Fibroblast of mammary gland (primary cell): ENCODE results near the gene HLA-E.
A peak's percentile ranks its signal among the peaks of the same experiment; 100 is the strongest.

Experiments
- DNase-seq: peaks from one replicate; pipeline ENCODE4 v3.0.0-alpha.2; 2010; ENCODE audit warnings: low read depth
- H3K4me3 ChIP-seq: 2 replicates; pipeline ENCODE4 v1.5.1; 2011; ENCODE audit warnings: low read depth, mild to moderate bottlenecking, low read length, moderate library complexity; ENCODE audit not compliant: control insufficient read depth
- CTCF ChIP-seq: conservative IDR thresholded peaks from 2 replicates; pipeline ENCODE4 v1.5.1; 2011; ENCODE audit warnings: low read depth, low read length, inconsistent platforms; ENCODE audit not compliant: control insufficient read depth, insufficient read depth

HLA-E gene

GRCh38 chr6:30489081-30490025, at the start of gene HLA-E:
TSS of gene HLA-E (plus strand) at chr6:30489509. CDS start at chr6:30489532, 23 bp downstream.
- TF ChIP-seq CTCF, result no peak
- H3K4me3 ChIP-seq, result peak within 1 kb of the TSS; percentile 86
- DNase-seq, result peak; percentile 100

GRCh38 chr6:30441171-30441570, 48.1 kb upstream of the HLA-E start:
- no peak overlapping the region for H3K4me3 ChIP-seq
- DNase-seq, result no peak
- no peak for TF ChIP-seq CTCF

- no peak for TF ChIP-seq CTCF
- DNase-seq, result peak; percentile 44
- H3K4me3 ChIP-seq, result no peak overlapping the region
Measured at GRCh38 chr6:30443657-30444450, 45.5 kb upstream of the HLA-E start.

- no peak for DNase-seq
- no peak for TF ChIP-seq CTCF
- H3K4me3 ChIP-seq, result no peak overlapping the region
Measured at GRCh38 chr6:30444451-30444742, 44.9 kb upstream of the HLA-E start.

- no peak for DNase-seq
- no peak overlapping the region for H3K4me3 ChIP-seq
Measured at GRCh38 chr6:30446259-30446658, 43.0 kb upstream of the HLA-E start.

GRCh38 chr6:30447237-30447636, 42.1 kb upstream of the HLA-E start:
- peak; percentile 48 for TF ChIP-seq CTCF
- peak; percentile 45 for DNase-seq
- H3K4me3 ChIP-seq, result no peak overlapping the region

More at GRCh38 chr6:30446259-30446658, 43.0 kb upstream of the HLA-E start:
- no peak for TF ChIP-seq CTCF
